Neural cell (in vitro differentiated cells): ENCODE data around the gene DDOST. TPM values are rescaled to one million over a fixed set of nuclear protein-coding genes. Genes with fewer than 3 reads are reported as not detected.
A peak's percentile ranks its signal among the peaks of the same experiment; 100 is the strongest.

ENCODE experiments used
- H2AFZ ChIP-seq: fragments of 200-600, 300-800 bp; sonication (generic), shearing (Covaris generic); 2 replicates; pipeline ENCODE4 v1.6.0; 2014; ENCODE audit warnings: low read depth, mild to moderate bottlenecking, antibody characterized with exemption, low read length, moderate library complexity
- H3F3A ChIP-seq: fragments of 200-600 bp; shearing (Covaris generic); 2 replicates; pipeline ENCODE4 v1.6.1; 2016; ENCODE audit warnings: mild to moderate bottlenecking, moderate library complexity, mixed read lengths, antibody characterized with exemption, low read length; ENCODE audit not compliant: insufficient read depth, poor library complexity, severe bottlenecking
- H3K27ac ChIP-seq: fragments of 200-600, 300-800 bp; sonication (generic), shearing (Covaris generic); 2 replicates; pipeline ENCODE4 v1.5.1; 2014; ENCODE audit warnings: mild to moderate bottlenecking, low read length, moderate library complexity
- H3K27me3 ChIP-seq: fragments of 300-800, 200-600 bp; sonication (generic), shearing (Covaris generic); 2 replicates; pipeline ENCODE4 v1.6.0; 2014; ENCODE audit warnings: mild to moderate bottlenecking, low read depth, low read length, moderate library complexity; ENCODE audit not compliant: insufficient read depth
- H3K36me3 ChIP-seq: fragments of 300-800, 200-600 bp; sonication (generic), shearing (Covaris generic); 2 replicates; pipeline ENCODE4 v1.5.1; 2014; ENCODE audit warnings: mild to moderate bottlenecking, antibody characterized with exemption, low read length, moderate library complexity; ENCODE audit not compliant: insufficient read depth
- H3K4me2 ChIP-seq: fragments of 300-800, 200-600 bp; sonication (generic), shearing (Covaris generic); 2 replicates; pipeline ENCODE4 v1.6.0; 2014; ENCODE audit warnings: mild to moderate bottlenecking, low read length
- H3K4me3 ChIP-seq: fragments of 300-800, 200-600 bp; sonication (generic), shearing (Covaris generic); 2 replicates; pipeline ENCODE4 v1.5.1; 2014; ENCODE audit warnings: mild to moderate bottlenecking, low read length, moderate library complexity
- H3K79me2 ChIP-seq: fragments of 200-600 bp; shearing (Covaris generic); replicated peaks from 2 replicates; pipeline ENCODE4 v1.6.0; 2014; ENCODE audit warnings: mild to moderate bottlenecking, low read length, moderate library complexity; ENCODE audit not compliant: insufficient read depth
- H3K9ac ChIP-seq: fragments of 300-800, 200-600 bp; sonication (generic), shearing (Covaris generic); 2 replicates; pipeline ENCODE4 v1.6.1; 2016; ENCODE audit warnings: mild to moderate bottlenecking, low read length, mixed read lengths
- H3K9me2 ChIP-seq: fragments of 200-600 bp; shearing (Covaris generic); 2 replicates; pipeline ENCODE4 v1.6.1; 2016; ENCODE audit warnings: mild to moderate bottlenecking, low read length, mixed read lengths; ENCODE audit not compliant: insufficient read depth
- H3K9me3 ChIP-seq: fragments of 200-600, 300-800 bp; sonication (generic), shearing (Covaris generic); 2 replicates; pipeline ENCODE4 v1.6.1; 2016; ENCODE audit warnings: mild to moderate bottlenecking, mixed run types, low read length, moderate library complexity, mixed read lengths
- H4K20me1 ChIP-seq: fragments of 200-600 bp; shearing (Covaris generic); 2 replicates; pipeline ENCODE4 v1.6.1; 2016; ENCODE audit warnings: mild to moderate bottlenecking, mixed run types; ENCODE audit not compliant: insufficient read depth
- CTCF ChIP-seq: fragments of 450-650 bp; IDR thresholded peaks from 2 replicates; pipeline ENCODE4 v1.5.1; 2014; ENCODE audit warnings: antibody characterized with exemption, mild to moderate bottlenecking, moderate library complexity; ENCODE audit not compliant: poor library complexity, severe bottlenecking
- EP300 ChIP-seq: fragments of 450-650 bp; conservative IDR thresholded peaks from 2 replicates; pipeline ENCODE4 v1.6.1; 2014; ENCODE audit warnings: antibody characterized with exemption, mild to moderate bottlenecking, moderate library complexity; ENCODE audit not compliant: poor library complexity, severe bottlenecking
- EZH2 ChIP-seq: fragments of 200-600, 300-800 bp; shearing (Covaris generic), sonication (generic); IDR thresholded peaks from 2 replicates; pipeline ENCODE4 v1.6.1; 2014; ENCODE audit warnings: antibody characterized with exemption, low read length, borderline replicate concordance, mild to moderate bottlenecking; ENCODE audit not compliant: insufficient read depth, poor library complexity, severe bottlenecking
- MXI1 ChIP-seq: fragments of 450-650 bp; conservative IDR thresholded peaks from 2 replicates; pipeline ENCODE4 v1.6.1; 2014; ENCODE audit warnings: antibody characterized with exemption, mild to moderate bottlenecking; ENCODE audit not compliant: poor library complexity, severe bottlenecking
- POLR2AphosphoS5 ChIP-seq: IDR thresholded peaks from 2 replicates; pipeline ENCODE4 v1.6.1; 2012
- RAD21 ChIP-seq: fragments of 450-650 bp; conservative IDR thresholded peaks from 2 replicates; pipeline ENCODE4 v1.6.1; 2014; ENCODE audit warnings: antibody characterized with exemption, mild to moderate bottlenecking, moderate library complexity
- SMC3 ChIP-seq: fragments of 450-650 bp; conservative IDR thresholded peaks from 2 replicates; pipeline ENCODE4 v1.6.1; 2014; ENCODE audit warnings: antibody characterized with exemption, mild to moderate bottlenecking, moderate library complexity; ENCODE audit not compliant: poor library complexity
- TAF1 ChIP-seq: IDR thresholded peaks from 2 replicates; pipeline ENCODE4 v1.6.1; 2012; ENCODE audit warnings: low read depth
- polyA plus RNA-seq: library from polyadenylated mRNA; depleted of rRNA; stranded (reverse); fragments of >200 nt; gene quantifications from 2 replicates; pipeline ENCODE4 v1.2.3, GENCODE V29; 2014
- TF ChIP-seq, protein P1 (sequence below): IDR thresholded peaks from 2 replicates; pipeline ENCODE4 v1.6.1; 2012; ENCODE audit warnings: borderline replicate concordance

The DDOST gene
- polyA plus RNA-seq, 1 donor from 2014 or later: 177 TPM

- Histone ChIP-seq H3K9ac (peak overlapping the region; percentile 89), H3K36me3 (no peaks in the 10 kb centered on the region), H3K4me2 (peak overlapping the region; percentile 100), H3K9me2 (no peaks in the 10 kb centered on the region), H3K27me3 (no peaks in the 10 kb centered on the region), H3K9me3 (no peaks in the 10 kb centered on the region), H3K4me3 (peak overlapping the region; percentile 98), H2AFZ (peak overlapping the region; percentile 60), H3K79me2 (peaks cover 29% of the 10 kb centered on the region), H3F3A (no peaks in the 10 kb centered on the region), H4K20me1 (peaks cover 4% of the 10 kb centered on the region), H3K27ac (peak overlapping the region; percentile 70)
- TF ChIP-seq EP300 (no peak), RAD21 (no peak), SMC3 (no peak), EZH2 (no peak), TAF1 (no peak), CTCF (no peak), POLR2AphosphoS5 (no peak), MXI1 (no peak)
- TF ChIP-seq, protein P1, sequence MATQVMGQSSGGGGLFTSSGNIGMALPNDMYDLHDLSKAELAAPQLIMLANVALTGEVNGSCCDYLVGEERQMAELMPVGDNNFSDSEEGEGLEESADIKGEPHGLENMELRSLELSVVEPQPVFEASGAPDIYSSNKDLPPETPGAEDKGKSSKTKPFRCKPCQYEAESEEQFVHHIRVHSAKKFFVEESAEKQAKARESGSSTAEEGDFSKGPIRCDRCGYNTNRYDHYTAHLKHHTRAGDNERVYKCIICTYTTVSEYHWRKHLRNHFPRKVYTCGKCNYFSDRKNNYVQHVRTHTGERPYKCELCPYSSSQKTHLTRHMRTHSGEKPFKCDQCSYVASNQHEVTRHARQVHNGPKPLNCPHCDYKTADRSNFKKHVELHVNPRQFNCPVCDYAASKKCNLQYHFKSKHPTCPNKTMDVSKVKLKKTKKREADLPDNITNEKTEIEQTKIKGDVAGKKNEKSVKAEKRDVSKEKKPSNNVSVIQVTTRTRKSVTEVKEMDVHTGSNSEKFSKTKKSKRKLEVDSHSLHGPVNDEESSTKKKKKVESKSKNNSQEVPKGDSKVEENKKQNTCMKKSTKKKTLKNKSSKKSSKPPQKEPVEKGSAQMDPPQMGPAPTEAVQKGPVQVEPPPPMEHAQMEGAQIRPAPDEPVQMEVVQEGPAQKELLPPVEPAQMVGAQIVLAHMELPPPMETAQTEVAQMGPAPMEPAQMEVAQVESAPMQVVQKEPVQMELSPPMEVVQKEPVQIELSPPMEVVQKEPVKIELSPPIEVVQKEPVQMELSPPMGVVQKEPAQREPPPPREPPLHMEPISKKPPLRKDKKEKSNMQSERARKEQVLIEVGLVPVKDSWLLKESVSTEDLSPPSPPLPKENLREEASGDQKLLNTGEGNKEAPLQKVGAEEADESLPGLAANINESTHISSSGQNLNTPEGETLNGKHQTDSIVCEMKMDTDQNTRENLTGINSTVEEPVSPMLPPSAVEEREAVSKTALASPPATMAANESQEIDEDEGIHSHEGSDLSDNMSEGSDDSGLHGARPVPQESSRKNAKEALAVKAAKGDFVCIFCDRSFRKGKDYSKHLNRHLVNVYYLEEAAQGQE: no peak
Observed at GRCh38 chr1:20660363-20660762, 806 bp downstream of the DDOST start.

GRCh38 chr1:20658166-20658915 lies 2.8 kb downstream of the DDOST start:
- Histone ChIP-seq H3K27me3 (no peaks in the 10 kb centered on the region), H3K36me3 (no peaks in the 10 kb centered on the region), H3K9me3 (no peaks in the 10 kb centered on the region), H3K4me3 (no peak overlapping the region), H3K27ac (no peak overlapping the region), H3F3A (no peaks in the 10 kb centered on the region), H2AFZ (no peak overlapping the region), H4K20me1 (peaks cover 4% of the 10 kb centered on the region), H3K4me2 (no peak overlapping the region), H3K9ac (no peak overlapping the region), H3K9me2 (no peaks in the 10 kb centered on the region), H3K79me2 (peaks cover 29% of the 10 kb centered on the region)
- no peak for TF ChIP-seq CTCF
- no peak for TF ChIP-seq TAF1
- TF ChIP-seq EP300: no peak
- no peak for TF ChIP-seq POLR2AphosphoS5
- no peak for TF ChIP-seq RAD21
- no peak for TF ChIP-seq MXI1
